Activated CD4-positive, alpha-beta T cell treated with anti-CD3 and anti-CD28 coated beads, Interleukin-2, amount 50 U/mL, for 4 hours (primary cell): ENCODE measurements around the gene CA5B.
"Not testable (repeated sequence)": the region's sequence is repeated elsewhere in the genome, so short reads cannot be mapped to it uniquely, and the experiment has no call there.

Experiments used
- DNase-seq, 2 experiments: peaks; one replicate each; pipeline ENCODE4 v3.0.0-alpha.2; 2020

Gene CA5B

DNA sequence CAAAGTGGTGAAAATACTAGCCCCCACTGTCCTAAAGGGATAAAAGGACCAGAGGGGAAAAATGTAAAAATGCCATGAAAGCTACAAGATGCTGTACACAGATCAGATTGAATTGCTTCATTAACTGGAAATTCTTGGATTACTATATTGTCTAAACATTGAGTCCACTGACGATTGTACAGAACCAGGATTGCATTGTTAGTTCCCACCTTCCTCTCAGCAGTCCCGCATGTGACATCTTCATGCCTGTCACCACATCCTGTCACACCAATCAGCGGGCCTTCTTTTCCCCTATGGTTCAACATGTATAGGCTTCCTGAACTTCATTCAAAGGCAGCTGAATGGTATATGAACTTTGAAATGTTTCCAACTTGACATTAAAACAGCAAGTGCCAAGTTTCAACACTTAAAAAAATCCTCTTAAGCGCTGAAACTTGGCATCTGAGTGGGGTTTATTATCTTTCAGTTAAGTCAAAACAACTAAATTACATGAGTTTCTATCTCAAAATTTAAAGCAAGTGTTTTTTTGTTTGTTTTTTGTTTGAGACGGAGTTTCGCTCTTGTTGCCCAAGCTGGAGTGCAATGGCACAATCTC lies 76.8 kb downstream of the CA5B start:
- no peak for DNase-seq

DNA sequence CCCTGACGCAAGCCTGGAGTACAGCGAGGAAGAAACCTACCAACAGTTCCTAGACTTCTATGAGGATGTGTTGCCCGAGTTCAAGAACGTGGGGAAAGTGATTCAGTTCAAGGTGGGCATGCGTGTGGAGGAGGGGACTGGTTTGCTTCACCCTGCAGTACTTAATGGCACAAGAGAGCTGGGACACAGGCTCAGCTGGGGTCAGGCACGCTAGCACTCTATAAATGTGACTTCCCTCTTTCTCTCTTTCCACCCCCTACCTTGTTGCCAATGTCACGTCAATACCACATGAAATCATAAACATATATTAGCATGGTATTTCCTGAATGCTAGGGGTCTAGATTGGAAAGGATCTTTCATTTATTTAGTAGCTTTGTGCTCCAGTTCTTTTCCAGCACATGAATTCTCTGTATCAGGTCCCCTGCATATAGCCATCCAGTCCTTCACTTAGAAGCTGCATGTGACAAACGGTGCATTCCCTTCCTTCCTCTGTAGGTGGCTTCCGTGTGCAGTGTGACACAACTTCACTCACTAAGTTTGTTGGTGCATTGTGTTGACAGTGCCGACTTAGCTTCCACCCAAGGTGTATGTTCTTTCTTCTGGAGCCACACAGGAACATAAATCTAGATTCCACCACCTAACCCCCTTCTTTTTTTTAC lies 77.8 kb downstream of the CA5B start:
- DNase-seq: peak; percentile 5 to 6

DNA sequence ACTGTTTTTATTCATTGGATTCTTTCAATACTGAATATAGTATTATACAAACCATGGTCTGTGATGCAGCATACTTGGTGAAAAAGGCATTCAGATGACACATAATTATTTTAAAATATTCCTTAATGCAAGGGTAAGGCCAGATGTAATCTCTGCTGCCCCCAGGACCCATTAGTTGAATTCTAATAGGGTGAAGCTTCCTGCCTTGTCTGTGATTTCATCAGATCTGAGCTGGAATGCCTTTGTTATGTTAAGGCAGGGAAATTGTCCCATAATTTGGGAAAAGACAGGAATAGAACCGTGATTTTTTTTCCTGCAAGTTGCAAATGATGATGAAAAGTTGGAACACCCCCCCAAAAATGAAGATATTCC lies 78.4 kb downstream of the CA5B start:
- DNase-seq: no peak

DNA sequence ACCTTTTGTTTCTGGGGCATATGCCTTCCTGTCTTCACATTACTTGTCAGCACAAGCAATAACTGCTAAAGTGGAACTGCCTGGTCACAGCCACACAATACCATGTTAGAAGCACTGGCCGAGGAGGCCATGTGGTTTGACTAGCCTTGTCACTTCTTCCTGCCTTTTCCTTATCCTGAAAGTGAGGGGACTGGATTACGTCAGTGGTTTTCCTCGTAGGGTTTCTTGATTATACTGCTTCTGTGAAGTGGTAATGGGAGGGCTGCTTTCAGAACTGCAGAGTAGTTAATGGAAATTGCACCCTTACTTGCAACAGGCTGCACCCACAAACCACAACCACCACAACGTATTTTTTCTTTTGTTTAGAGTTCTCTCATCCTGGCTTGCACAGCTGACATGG lies 78.8 kb downstream of the CA5B start:
- peak; percentile 1 to 9 for DNase-seq

DNA sequence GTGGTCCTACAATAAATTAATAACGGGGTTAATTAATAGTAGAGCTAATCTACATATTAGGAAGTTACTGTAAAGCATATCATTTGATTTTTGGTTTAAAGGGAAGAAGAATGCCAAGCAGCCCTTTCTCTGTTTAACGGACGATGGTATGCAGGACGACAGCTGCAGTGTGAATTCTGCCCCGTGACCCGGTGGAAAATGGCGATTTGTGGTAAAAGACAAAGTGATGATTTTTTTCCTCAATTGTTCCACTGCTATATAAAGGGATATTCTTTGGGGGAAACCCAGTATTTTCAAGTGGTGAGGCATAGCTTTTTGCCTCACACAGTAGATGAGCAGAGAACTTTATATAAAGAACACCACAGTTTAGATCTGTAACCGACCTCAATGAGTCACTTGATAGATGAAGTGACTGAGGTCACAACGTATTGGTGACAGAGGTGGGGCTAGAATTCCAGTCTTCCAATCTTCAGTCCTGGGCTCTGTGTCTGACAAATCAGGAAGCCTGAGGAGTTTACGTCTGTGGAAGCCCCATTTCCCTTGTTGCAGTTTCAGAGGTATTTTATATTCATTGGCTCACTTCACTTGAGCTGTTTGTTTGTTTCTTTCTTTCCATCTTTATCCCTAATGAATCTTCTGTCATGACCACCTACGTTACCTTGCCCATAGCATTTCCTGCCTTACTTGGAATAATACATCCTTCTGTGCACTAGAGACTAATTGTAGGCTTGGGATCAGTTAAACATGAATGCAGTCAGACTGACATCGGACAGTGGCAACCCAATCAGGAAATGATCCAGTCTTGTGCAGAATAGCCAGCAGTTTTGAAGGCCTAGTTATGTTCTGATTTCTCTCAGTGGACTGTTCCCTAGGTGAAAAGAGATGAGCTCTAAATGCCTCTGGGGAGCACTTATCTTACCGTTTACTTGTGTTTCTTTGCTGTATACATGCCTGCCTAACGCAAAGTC lies 82.3 kb downstream of the CA5B start:
- DNase-seq: no peak

DNA sequence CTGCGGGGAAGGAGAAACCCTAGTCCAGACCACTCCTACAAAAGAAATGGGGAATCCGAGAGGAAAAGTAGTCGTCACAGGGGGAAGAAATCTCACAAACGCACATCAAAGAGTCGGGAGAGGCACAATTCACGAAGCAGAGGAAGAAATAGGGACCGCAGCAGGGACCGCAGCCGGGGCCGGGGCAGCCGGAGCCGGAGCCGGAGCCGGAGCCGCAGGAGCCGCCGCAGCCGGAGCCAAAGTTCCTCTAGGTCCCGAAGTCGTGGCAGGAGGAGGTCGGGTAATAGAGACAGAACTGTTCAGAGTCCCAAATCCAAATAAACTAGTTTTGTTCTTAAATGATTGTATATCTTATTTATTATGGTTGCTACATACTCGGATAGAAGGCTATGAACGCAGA lies 84.9 kb downstream of the CA5B start:
- DNase-seq: no peak

DNA sequence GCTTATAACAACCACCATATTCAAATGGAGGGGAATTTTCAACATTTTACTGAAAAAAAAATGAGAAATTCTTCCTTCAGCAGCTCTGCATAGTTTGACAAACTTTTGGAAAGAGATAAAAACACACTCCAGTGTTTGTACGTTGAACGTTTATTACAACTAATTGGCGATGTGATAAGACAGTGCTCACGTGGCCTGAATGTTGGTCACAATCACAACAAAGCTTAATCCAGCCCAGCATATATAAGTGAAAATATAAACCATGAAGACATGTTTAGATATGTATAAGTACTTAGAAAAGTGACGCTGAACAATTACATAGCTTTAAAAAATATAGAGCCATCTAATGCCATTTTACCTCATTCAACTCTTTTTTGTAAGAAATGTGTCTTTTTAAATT lies 87.9 kb downstream of the CA5B start:
- DNase-seq: no peak

DNA sequence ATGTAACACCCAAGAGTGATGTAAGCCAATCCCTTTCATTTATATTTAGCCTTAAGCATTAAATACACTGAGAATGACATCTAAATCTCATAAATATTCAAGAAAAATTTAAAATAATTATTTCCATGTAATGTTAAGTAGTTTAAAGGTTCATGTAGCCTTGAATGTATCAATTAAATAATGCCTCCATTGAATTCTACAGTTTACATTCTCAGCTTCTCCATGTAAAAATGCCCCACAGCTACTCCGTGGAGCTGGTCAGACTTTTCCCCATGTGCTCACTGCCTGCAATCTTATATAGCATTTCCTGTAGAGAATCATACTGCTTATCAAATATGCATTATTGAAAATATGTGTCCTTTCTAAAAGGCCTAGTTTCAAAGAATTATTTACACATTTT lies 91.1 kb downstream of the CA5B start:
- no peak for DNase-seq

DNA sequence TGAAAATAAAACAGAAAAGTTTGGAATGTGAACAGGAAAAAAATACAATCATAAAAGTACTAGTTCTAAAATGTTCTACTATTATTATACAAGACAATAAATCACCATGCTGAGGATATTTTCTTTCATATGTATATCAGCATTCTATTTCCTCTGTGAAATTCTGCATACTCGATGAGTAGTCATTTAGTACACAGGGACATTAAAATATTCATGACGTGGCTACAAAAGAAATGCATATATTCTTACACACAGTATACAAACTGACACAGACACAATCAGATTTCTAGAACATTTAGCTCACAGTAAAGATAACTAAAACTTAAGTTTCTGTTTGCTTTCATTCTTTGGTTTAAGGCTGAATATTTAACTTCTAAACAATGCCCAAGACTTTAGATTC lies 93.3 kb downstream of the CA5B start:
- not testable (repeated sequence) for DNase-seq

DNA sequence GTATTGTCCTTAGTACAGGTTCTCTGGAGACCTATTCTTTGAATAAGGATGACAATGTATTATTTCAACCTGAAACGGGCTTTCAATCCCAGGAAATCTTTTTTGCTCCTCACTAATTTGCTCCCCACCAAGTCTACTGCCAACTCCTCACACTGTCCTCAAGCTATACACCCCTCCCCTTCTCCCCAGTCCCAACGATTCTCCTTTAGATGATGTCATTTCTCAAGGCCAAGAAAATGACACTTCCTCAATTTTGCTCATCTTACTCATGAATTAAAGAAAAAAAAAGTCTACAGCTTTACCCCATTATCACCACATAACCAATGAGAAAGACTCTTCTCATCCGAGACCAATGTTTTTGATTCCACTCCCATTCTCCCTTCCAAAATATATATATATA lies 96.0 kb downstream of the CA5B start:
- no peak for DNase-seq

DNA sequence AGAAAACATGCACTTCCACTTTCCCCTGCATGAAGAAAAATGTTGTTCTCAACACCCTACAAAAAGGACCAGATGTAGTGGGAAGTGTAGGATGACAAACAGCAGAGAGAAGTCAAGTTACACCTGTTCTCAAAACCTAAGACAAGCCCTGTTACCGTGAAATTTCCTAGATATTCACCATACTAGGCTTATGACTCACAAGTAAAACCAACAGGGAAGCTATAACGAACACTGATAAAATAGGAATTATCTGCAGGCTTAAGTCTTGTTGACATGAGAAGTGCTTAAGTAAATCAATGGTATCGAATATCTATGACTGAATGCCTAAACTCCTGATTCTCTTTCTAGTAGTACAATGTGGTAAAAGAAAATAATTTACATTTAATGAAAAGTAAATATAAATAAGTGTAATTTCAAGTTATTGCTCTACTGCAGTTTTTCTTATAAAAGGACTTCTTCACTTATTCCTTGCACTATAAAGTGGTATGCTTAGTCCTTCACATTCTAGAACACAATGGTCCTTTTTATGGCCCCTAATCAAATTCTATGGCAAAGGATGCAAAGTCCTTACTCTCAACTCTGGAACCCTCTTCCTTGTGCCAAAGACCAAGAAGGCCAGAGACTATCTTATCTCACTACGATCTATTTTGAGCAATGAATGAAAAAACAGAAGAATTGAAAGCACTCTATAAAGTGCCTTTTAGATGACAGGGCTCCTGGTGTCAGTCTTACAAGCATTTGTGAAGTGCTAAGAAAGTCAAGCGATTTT lies 96.9 kb downstream of the CA5B start:
- no peak for DNase-seq
